Motor neuron (in vitro differentiated cells): ENCODE results near the gene TJP2. TPM values are rescaled to one million over a fixed set of nuclear protein-coding genes. Genes with fewer than 3 reads are reported as not detected.
A peak's percentile ranks its signal among the peaks of the same experiment; 100 is the strongest.

Experiments
- ATAC-seq, 8 experiments: fragments of 200-7000 bp; cut with Tn5 transposase; replicated peaks in 6 of 8; 2 replicates each; pipeline ENCODE4 v1.8.0; 2021; ENCODE audit warnings: mild to moderate bottlenecking in 8 of 8, moderate library complexity in 8 of 8
- H3K27ac ChIP-seq, 2 donors: fragments of 250-450 bp; sonication (Bioruptor Pico); 2 replicates each; pipeline ENCODE4 v1.9.0; 2021; ENCODE audit warnings: antibody characterized with exemption in 2 of 2, mild to moderate bottlenecking in 2 of 2, moderate library complexity in 1 of 2
- H3K4me1 ChIP-seq, 2 donors: fragments of 250-450 bp; sonication (Bioruptor Pico); replicated peaks in 1 of 2; 2 replicates each; pipeline ENCODE4 v1.6.1; 2021; ENCODE audit warnings: antibody characterized with exemption in 2 of 2, mild to moderate bottlenecking in 2 of 2, moderate library complexity in 1 of 2
- H3K4me3 ChIP-seq, 5 donors: fragments of 250-450 bp; sonication (Bioruptor Pico); 2 replicates each; pipeline ENCODE4 v1.9.0; 2021; ENCODE audit warnings: antibody characterized with exemption in 5 of 5, mild to moderate bottlenecking in 5 of 5, moderate library complexity in 4 of 5
- WGBS, 10 experiments: fragments of 450-650 bp; shearing (Covaris generic); methylation state at CpG; one replicate each; pipeline ENCODE4 v1.0.0; 2022; 5-methylcytosine and 5-hydroxymethylcytosine counted together
- in situ Hi-C, 9 experiments: fragments of 400-800 bp; cut with MboI; loops; one replicate each; pipeline ENCODE4 v1.15.0; 2021; ENCODE audit warnings: low sequenced_read_pairs in 9 of 9, low pct_unique_long_range_greater_than_20kb in 2 of 9; ENCODE audit not compliant: unreplicated experiment in 9 of 9
- total RNA-seq, 8 experiments: library from RNA; unstranded; fragments of 300-600 nt; gene quantifications; 2 replicates each; pipeline versions ENCODE4 v1.2.3 to v1.2.4, GENCODE V29; 2022

TJP2 gene
- total RNA-seq, 8 experiments from 2014 or later = 1.8 to 73.0 (median 15.9) TPM

GRCh38 chr9:69198521-69199220 is 24.6 kb downstream of the TJP2 start:
- in situ Hi-C loops = loop anchor here in 7 of 9 experiments (10.0 to 25.0 kb wide), 4 partner anchors 111 to 144 kb away; no protein-coding TSS in a partner anchor
- peak in 4 of 8 experiments; percentile 42 to 79 (median 58) for ATAC-seq
- WGBS, 10 experiments = 21 to 77% (median 72%) methylated on average over 3 to 7 of the region's 7 CpGs; no CpG with 5 or more reads in 1 of the 10 experiments
- H3K4me1 ChIP-seq = peaks cover 0 to 3% of the 10 kb centered on the region in 2 donors
- no peak overlapping the region for H3K27ac ChIP-seq
- no peak overlapping the region for H3K4me3 ChIP-seq

- Histone ChIP-seq H3K4me1 (peaks cover 0 to 3% of the 10 kb centered on the region in 2 donors), H3K4me3 (no peak overlapping the region), H3K27ac (no peak overlapping the region)
- in situ Hi-C loops = loop anchor here in 7 of 9 experiments (10.0 to 25.0 kb wide), 4 partner anchors 113 to 145 kb away; no protein-coding TSS in a partner anchor
- peak in 7 of 8 experiments; percentile 31 to 93 (median 57) for ATAC-seq
- 23 to 87% (median 70%) methylated on average over 3 to 8 of the region's 9 CpGs; no CpG with 5 or more reads in 4 of the 10 experiments for WGBS, 10 experiments
Observed at GRCh38 chr9:69199769-69200470, 25.8 kb downstream of the TJP2 start.

- ATAC-seq = no peak
- in situ Hi-C loops = no loop called here
- Histone ChIP-seq H3K4me1 (peaks cover 0 to 3% of the 10 kb centered on the region in 2 donors), H3K27ac (no peak overlapping the region), H3K4me3 (no peak overlapping the region)
- WGBS, 10 experiments = 94 to 100% (median 100%) methylated on average over 2 to 4 of the region's 4 CpGs; no CpG with 5 or more reads in 3 of the 10 experiments
Observed at GRCh38 chr9:69202556-69202955, 28.5 kb downstream of the TJP2 start.

GRCh38 chr9:69204326-69204725 is 30.2 kb downstream of the TJP2 start:
- Histone ChIP-seq H3K4me3 (no peak overlapping the region), H3K4me1 (no peaks in the 10 kb centered on the region), H3K27ac (no peak overlapping the region)
- no peak for ATAC-seq
- WGBS, 10 experiments = 0 to 88% (median 40%) methylated on average over 1 to 2 of the region's 2 CpGs; no CpG with 5 or more reads in 1 of the 10 experiments
- in situ Hi-C loops = no loop called here

- H3K4me3 ChIP-seq = no peak overlapping the region
- ATAC-seq = peak in 2 of 8 experiments; percentile 53 to 85
- in situ Hi-C loops = no loop called here
- H3K27ac ChIP-seq = no peak overlapping the region
- no peaks in the 10 kb centered on the region for H3K4me1 ChIP-seq
- 20 to 90% (median 51%) methylated on average over 1 to 6 of the region's 7 CpGs; no CpG with 5 or more reads in 2 of the 10 experiments for WGBS, 10 experiments
Observed at GRCh38 chr9:69204849-69205248, 30.8 kb downstream of the TJP2 start.

- WGBS, 10 experiments = 87 to 100% (median 96%) methylated on average over 1 to 5 of the region's 5 CpGs; no CpG with 5 or more reads in 1 of the 10 experiments
- Histone ChIP-seq H3K27ac (no peak overlapping the region), H3K4me1 (no peaks in the 10 kb centered on the region), H3K4me3 (no peak overlapping the region)
- no peak for ATAC-seq
- in situ Hi-C loops = no loop called here
Observed at GRCh38 chr9:69206047-69206446, 32.0 kb downstream of the TJP2 start.

GRCh38 chr9:69207503-69207902 is 33.4 kb downstream of the TJP2 start:
- in situ Hi-C loops = no loop called here
- WGBS, 10 experiments = 11 to 80% (median 47%) methylated on average over 1 to 5 of the region's 6 CpGs; no CpG with 5 or more reads in 2 of the 10 experiments

GRCh38 chr9:69211424-69212036 is 37.5 kb downstream of the TJP2 start:
- ATAC-seq = peak in 1 of 8 experiments; percentile 20
- in situ Hi-C loops = no loop called here
- H3K27ac ChIP-seq = no peak overlapping the region
- H3K4me3 ChIP-seq = no peak overlapping the region
- 41 to 100% (median 96%) methylated on average over 1 to 3 of the region's 3 CpGs; no CpG with 5 or more reads in 2 of the 10 experiments for WGBS, 10 experiments
- peaks cover 6 to 10% of the 10 kb centered on the region in 2 donors for H3K4me1 ChIP-seq

More at GRCh38 chr9:69207503-69207902, 33.4 kb downstream of the TJP2 start:
- Histone ChIP-seq H3K4me1 (no peaks in the 10 kb centered on the region), H3K27ac (no peak overlapping the region), H3K4me3 (no peak overlapping the region)
- peak in 3 of 8 experiments; percentile 21 to 61 (median 35) for ATAC-seq

GRCh38 chr9:69213647-69214046 is 39.6 kb downstream of the TJP2 start:
- no peak overlapping the region for H3K27ac ChIP-seq
- whole genome bisulfite sequencing, 10 experiments = 91 to 100% (median 94%) methylated on average over 2 to 5 of the region's 5 CpGs; no CpG with 5 or more reads in 1 of the 10 experiments
- H3K4me3 ChIP-seq = no peak overlapping the region
- peaks cover 6 to 10% of the 10 kb centered on the region in 2 donors for H3K4me1 ChIP-seq
- ATAC-seq = no peak
- in situ Hi-C loops = no loop called here

- H3K4me3 ChIP-seq = no peak overlapping the region
- H3K4me1 ChIP-seq = peaks cover 6 to 10% of the 10 kb centered on the region in 2 donors
- no peak overlapping the region for H3K27ac ChIP-seq
- ATAC-seq = no peak
- 80 to 100% (median 93%) methylated on average over 1 to 4 of the region's 4 CpGs; no CpG with 5 or more reads in 1 of the 10 experiments for WGBS, 10 experiments
- in situ Hi-C loops = no loop called here
Observed at GRCh38 chr9:69214939-69215338, 40.9 kb downstream of the TJP2 start.

- H3K4me1 ChIP-seq = peaks cover 6 to 10% of the 10 kb centered on the region in 2 donors
- in situ Hi-C loops = no loop called here
- peak in 5 of 8 experiments; percentile 26 to 95 (median 74) for ATAC-seq
- peak overlapping the region in 1 of 2 donors; percentile 36 for H3K27ac ChIP-seq
- 10 to 100% (median 83%) methylated on average over 2 to 9 of the region's 9 CpGs; no CpG with 5 or more reads in 1 of the 10 experiments for WGBS, 10 experiments
- H3K4me3 ChIP-seq = no peak overlapping the region
Observed at GRCh38 chr9:69215774-69216485, 41.9 kb downstream of the TJP2 start.

GRCh38 chr9:69218166-69218565 is 44.1 kb downstream of the TJP2 start:
- in situ Hi-C loops = no loop called here
- H3K27ac ChIP-seq = no peak overlapping the region
- no peak for ATAC-seq
- peaks cover 6 to 10% of the 10 kb centered on the region in 2 donors for H3K4me1 ChIP-seq
- no peak overlapping the region for H3K4me3 ChIP-seq
- WGBS, 10 experiments = 70 to 100% (median 89%) methylated on average over 1 to 3 of the region's 3 CpGs; no CpG with 5 or more reads in 1 of the 10 experiments
